Superior temporal gyrus (tissue), 1 donor: ENCODE measurements around the gene ANGPTL2.
A peak's percentile ranks its signal among the peaks of the same experiment; 100 is the strongest.

Experiments
- DNase-seq: peaks from one replicate; pipeline ENCODE4 v3.0.0-alpha.2; 2016; ENCODE audit errors: extremely low spot score

Gene ANGPTL2

DNA sequence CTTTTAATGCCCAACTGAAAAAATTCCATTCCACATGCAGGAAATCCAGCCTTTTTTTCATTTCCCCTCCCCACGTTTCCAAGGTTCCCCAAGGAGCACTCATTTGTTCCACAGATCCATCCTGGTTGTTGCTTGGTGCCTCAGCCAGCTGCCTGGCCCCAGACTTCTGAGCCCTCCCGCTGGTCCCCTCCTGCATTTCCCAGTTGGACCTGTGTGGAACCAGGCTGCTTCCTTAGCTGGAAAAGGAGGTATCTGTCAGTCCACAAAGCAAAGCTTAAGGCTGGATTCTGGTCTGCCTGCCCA, 44.8 kb downstream of the ANGPTL2 start:
- DNase-seq, result no peak

DNA sequence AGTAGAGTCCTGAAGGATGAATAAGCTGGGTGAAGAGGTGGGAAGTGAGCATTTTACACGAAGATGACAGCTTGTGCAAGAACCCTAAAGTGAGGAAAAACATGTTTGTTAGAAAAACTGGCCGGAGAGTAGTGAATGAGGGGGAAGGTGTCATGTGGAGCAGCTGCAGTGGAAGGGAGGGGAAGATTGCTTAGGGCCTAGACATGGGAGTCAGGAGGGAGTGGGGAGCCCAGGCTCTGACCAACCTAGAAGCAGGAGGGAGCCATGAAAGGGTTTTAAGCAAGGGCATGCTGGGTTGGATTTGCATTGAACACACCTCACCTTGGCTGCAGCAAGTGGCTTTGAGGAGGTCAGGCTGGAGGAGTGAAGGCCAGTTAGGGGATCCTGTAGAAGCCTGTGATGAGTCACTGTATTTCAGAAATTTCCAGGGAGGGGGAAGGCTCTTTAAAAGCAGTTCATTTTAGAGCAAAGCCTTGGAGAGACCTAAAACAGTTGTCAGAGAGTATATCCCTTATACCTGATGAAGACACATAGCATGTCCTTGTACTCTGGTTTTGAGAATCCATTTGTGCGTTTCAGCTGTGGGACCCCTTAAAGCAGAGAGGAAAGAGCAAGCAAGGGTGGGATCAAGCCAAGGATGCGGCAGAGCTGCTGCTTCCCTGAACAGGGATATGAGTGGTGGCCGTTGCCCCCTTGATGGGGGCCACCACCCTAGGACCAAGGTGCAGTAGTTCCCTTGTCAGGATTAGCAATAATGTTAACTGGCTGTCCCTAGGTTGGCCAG, 45.4 kb downstream of the ANGPTL2 start:
- DNase-seq, result no peak

DNA sequence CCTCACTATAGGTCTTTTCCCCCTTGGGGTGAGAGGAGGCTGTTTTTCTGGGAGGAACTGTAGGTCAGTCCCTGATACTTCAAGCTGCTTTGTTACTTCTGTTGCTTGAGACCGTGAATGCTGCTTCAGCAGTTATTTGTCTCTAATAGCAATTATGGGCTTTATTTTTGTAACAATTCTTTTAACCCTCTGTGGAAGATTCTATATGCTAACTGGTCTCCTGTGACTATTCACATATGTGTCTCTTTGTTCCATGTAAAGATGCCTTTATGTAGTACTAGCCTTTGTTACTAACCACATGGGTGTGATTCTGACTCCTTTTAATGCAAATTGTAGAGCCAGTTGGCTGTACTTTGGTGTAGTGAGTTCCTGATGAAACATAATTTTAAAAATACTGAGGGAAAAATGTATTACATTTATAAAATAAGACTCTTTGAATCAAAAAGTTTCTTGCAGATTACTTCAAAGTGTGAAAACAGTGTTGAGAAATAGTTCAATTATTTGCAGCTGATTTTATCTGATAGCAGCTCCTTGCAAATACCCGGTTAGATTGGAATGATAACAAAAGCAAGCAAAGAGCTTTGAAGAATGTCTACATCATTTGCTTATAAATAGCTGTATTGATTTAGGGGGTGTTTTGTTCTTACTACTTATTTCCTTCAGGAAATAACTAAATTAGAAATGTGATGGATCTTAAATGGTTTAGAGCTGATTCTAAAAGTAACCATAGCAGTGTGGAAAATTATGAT, 46.6 kb downstream of the ANGPTL2 start:
- peak; percentile 60 for DNase-seq

DNA sequence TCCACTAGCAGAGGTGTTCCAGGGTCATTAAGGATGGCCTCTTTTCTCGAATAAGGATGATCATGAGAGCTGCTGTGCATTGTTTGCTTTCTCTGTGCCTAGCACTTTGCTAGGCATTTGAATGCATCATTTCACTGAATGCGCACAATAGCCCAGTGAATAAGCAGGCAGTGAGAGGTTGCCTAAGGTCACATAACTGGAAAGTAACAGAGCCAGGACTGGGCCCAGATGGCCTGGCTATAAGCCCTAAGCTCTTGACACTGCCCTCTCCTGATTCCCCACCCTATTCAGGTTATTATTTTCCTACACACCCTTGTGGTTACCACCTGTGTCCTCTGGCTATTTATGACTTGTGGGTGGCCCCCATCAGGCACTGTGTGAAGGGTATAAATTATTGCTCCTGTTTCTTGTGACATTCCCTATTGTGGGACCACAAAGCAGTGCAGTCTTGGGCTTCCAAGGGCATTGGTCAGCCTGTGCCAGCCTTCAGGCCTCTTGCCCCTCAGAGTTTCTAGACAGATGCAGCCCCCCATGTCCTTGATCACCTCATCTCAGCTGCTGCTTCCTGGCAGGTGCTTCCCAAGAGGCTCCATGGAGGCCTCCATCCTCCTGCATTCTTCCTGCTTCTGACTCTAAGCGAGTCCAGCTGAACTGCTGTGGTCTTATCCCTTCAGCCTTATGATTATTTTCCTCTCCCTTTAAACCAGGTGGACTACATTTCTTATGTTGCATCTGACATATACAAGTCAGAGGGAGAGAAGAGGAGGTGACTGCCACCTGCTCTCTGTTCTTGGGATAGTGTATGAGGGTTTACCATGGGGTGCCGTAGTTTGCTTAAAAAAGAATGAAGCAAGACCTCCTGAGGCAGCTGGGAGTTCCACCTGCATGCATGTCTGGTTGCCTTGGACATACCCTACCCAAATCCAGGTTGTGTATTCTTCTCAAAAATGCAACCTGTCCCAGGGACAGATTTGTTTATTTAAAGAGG, 47.6 kb downstream of the ANGPTL2 start:
- peak; percentile 89 for DNase-seq

DNA sequence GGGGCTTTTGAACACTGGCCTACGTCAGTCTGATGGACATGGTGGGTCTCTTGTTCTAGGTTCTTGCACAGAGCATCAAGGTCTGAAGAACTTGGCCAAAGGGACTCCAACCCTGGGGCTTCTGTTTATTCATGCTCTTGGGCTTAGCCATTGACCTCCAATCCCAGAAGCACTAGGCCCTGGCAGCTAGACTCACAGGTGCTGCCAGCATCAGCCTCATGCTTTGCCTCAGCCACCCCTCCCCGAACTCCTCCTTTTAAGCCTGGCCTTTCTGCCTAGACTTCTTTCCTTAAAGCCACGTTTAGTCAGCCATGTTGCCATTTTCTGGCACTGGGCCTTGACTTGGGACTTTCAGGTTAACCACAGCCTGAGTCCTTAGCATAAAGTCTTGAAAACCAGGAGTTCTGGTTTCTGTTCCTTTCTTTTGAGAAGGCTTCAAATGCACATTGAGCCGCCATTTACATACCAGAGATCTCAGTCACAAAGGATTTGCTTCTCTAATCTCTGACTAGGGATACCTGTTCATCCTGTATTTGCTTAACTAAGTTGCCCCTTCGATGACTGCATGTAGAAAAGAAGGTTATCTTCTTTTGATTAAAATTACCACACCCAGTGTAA, 54.7 kb downstream of the ANGPTL2 start:
- no peak for DNase-seq

DNA sequence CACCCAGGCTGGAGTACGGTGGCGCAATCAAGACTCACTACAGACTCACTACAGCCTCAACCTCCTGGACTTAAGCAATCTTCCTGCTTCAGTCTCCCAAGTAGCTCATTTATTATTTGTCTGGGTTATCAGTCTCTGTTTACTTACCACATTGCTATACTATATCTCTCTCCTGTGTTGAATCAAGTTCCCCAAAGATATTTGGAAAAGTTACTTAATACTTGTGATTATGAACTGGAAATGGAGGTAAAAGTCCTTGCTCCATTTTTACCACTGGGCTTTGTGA, 55.6 kb downstream of the ANGPTL2 start:
- no peak for DNase-seq

DNA sequence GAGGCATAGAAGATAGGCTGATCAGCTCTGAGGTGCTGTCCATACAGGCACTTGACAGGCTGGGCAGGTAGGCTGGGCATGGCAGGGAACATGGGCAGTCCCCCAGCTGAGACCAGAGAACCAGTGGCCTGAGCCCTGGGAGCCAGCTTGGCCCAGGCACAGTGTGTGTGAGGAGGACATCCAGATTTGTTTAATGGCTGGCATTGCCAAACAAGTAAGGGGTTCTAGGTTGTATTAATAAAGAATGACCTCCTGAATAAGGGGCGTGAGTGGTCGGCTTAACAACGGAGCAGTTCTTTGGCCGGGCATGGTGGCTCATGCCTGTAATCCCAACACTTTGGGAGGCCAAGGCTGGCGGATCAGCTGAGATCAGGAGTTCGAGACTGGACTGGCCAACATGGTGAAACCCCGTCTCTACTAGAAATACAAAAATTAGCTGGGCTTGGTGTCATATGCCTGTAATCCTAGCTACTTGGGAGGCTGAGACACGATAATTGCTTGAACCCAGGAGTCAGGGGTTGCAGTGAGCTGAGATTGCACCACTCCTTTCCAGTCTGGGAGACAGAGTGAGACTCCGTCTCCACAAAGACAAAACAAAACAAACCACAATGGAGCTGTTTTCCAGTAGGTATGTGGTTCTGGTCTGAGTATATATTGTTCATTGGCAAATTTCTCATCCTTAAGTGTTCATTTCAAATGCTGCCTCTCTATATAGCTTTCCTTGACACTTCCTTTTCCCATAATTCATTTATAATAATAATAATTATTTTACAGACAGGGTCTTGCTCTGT, 56.2 kb downstream of the ANGPTL2 start:
- no peak for DNase-seq

DNA sequence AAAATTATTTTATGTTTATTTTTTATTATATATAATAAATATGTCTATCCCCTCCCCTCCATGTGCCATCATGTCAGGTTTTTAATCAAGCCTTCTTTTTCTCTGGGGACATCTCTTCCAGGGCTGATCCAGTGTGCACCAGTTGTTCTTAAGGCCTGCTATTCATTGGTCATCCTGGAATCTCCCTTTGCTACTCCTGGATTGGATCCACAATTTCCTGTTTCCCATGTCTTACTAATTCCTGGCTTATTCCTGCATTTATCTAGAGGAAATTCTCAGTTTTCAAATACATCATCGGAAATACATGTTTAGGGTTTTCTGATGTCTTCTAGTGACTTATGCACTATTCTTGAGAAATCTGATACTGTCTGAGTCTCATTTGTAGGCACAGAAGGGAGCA, 56.8 kb downstream of the ANGPTL2 start:
- no peak for DNase-seq

DNA sequence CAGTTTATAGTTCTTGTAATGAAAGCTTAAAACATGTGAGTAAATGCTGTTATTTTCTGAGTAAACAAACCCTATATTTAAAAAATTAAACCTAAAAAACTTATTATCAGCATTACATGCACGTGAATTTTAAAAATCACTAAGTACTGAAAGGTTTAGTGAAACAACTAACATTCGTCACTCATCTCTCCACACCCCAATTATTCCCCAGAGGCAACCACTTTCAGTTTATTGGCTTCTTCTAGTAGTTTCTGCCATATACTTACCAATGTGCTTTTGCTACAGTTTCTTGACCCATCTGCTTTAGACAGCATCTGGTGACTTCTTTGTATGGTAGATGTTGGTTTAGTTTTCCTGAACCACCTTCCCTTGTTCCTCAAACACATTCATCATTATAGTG, 58.1 kb downstream of the ANGPTL2 start:
- no peak for DNase-seq

DNA sequence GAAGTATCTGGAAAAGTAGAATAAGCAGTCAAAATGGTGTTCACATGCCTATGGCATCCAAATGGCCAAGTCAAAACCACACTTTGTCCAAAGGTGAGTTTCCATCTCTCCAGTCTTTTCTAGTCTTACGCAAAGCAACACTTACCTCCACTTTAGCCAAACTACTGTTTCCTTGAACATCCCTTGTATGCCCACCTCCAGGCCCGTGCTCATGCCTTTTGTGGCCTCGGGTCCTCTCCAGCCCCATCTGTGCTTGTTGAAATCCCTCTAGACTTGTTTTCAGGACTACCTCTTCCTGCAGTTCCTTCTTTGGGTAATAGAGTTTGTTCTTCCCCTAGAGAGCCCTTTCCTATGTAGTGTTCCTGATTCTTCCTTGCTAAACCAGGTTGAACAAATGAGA, 61.0 kb downstream of the ANGPTL2 start:
- DNase-seq, result no peak

DNA sequence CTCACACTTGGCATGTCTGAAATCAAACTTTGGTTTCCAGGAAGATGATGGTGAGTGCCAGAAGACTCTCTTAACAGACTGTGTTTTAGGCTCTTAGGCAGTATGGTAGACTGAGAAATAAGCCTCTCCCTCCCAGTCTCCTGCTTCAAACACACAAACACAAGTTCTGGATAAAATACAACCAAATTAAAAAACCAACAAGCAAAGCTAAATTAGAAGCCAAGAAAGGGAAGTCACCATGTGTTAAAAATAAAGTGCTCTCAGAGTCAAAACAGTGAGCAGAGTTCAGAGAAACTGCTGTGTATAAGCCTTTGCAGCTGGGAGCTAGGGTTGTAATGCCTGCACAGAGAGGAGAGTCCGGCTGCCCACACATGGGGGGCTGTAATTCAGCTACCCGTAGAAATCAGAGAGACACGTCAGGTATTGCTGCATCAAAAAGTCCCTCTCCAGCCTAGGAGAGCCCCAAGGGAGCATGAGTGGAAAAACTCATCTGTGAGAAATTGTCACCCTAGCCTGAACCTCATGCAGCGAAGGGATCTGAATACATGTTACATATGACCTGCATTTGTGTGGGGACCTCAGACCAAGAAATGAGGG, 62.6 kb downstream of the ANGPTL2 start:
- DNase-seq, result no peak

DNA sequence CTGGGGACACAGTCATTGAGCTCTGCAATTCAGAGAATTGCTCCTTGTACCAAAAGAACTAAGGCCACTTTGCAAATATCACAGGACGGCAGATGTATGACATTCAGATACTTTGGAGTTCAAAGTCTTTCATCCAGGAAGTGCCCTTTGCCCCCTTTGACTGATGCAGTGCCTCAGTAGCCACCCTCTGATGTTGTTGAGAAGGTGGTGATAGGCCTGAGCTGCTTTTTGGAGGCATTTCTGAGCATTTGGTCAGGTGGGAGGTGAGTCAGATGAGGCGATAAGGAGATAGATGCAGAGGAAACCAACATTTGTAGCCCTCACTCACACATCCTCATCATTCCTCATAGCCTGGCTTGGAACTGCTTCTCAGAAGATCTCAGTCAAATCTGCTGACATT, 63.4 kb downstream of the ANGPTL2 start:
- no peak for DNase-seq

DNA sequence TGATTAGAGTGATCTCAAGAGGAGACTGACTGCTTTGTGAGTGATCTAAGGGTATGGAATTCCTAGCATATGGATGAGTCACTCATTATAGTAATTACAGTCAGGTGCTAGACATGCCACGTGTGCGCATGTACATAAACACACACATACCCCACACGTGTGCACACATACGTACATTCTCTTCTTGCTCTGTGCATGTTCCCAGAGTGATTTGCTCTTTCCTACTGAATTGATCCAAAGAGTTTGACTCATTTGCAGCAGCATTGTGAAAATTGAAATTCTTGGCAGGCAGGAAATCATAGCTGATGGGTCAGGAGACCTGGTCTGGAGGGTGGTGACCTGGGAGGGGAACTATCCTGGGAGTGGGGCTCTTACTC, 63.8 kb downstream of the ANGPTL2 start:
- DNase-seq, result no peak

DNA sequence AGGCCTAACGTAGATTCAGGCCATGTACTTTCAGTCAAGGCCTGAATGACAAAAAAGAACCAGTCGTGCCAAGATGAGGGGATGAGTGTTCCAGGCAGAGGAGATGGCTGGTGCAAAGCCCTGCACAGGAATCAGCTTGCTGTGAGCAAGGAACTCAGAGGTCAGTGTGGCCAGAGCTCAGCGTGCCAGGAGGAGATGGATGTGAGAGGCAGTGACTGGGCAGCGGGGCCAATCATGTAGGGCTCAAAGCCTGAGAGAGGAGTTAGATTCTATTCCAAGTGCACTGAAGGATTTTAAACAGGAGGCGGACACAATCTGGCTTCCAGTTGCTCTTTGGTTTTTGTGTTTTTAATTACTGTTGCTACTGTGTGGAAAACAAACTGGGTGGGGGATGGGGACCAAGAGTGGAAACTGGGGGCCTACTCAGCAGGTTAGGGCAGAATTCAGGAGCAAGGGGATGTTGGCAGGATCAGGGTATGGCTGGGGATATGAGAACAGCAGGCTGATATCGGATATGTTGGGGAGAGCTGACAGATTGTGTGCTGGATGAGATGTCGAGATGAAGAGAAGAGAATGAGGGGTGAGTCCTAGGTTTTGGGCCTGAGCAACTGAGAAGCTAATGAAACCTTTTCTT, 64.3 kb downstream of the ANGPTL2 start:
- peak; percentile 73 for DNase-seq

DNA sequence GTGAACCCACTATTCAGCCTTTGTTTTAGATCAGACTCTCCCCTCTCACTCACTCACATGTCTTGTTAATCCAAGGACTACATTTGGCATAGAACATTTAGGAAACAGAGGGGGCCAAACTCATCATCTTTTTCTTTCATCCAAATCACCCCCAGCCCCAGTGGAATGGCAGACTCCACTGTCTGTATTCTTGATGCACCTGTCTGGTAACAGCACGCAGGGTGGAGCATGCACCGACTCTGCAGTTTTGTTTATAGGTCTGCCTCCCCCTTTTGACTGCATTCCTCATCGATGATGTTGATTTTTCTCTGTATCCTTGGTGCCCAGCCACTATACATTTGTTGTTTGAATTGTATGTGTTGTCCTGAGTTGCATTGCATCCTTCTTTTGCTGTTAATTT, 66.0 kb downstream of the ANGPTL2 start:
- no peak for DNase-seq

DNA sequence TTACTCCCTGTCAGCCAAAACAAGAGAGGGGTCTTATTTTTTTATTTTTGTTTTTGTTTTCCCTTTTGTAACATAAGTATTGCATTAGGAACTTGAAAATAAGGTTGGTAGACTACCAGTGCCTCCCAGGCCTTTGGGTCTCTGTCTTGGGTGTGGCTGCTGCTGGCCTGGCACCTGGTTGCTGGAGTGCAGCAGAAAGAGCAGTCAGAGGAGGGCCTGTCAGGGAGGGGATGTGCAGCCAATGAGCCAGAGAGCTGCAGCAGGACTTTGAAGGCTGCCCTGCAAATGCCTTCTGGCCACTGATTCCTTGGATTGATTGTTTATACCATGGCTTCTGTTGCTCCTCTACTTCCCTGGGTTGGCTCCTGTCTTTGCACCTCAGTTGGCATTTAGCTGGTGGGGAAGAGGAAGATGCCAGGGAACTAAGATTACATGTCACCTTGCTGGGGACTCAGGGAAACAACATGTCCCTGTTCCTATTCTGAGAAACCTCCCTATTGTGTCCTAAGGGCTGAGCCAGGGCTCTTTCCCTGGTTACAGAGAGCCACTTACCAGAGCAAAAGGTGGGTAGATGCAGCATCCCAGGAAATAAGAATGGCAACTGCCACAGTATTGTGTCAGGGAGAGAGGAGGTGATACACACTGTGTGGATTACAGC, 66.6 kb downstream of the ANGPTL2 start:
- DNase-seq, result no peak

DNA sequence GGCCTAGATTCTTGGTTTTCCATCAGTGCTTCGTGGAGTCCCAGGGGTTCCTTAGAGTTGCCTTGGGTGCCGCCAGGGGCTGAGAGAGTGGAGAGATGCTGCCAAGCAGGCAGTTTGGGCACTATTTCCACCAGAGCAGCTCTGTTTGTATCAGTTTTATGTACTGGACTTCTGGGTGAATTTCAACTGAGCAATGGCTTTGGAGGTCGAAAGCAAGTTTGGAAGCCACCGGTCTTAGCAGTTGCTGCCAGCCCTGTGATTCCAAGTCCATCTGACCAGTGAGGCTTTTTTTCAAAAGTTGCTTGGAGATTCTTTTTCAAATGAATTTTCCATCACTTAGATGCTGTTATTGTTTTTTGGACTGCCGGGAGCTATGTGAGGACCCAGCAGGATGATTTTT, 68.5 kb downstream of the ANGPTL2 start:
- no peak for DNase-seq

DNA sequence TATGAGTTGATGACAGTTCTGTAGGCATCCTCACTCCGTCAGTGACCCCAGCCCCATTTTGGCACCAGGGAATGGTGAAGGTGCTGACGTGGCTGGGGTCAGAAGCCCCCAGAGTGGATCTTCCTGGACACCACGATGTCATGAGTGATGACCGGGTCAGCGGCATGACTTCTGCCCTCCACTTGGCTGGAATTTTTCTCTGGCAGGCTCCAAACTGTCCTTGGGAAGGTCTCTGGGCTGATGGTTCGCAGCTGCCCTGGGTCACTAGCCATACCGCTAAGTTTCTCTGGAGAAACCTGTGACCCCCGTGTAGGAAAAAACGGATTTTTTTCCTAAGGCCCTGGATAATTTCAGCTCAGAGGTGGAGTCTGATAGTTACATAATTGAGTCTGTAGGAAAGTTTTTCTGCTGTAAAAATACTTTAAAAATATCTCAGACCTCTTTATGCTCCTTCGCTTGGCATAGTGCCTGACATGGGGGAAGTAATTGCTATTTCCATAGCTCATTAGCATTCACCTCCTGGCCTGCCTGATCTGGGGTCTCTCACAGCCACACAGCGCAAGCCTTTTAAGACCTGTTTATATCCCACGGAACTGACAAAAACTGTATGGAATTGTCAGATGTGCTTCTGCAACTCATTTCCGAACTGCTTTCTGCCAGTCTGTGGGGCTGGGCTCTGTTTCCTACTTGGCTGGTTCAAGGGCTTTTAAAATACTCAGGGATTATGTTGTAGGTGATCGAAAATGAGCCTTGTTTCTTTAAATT, 69.2 kb downstream of the ANGPTL2 start:
- no peak for DNase-seq

DNA sequence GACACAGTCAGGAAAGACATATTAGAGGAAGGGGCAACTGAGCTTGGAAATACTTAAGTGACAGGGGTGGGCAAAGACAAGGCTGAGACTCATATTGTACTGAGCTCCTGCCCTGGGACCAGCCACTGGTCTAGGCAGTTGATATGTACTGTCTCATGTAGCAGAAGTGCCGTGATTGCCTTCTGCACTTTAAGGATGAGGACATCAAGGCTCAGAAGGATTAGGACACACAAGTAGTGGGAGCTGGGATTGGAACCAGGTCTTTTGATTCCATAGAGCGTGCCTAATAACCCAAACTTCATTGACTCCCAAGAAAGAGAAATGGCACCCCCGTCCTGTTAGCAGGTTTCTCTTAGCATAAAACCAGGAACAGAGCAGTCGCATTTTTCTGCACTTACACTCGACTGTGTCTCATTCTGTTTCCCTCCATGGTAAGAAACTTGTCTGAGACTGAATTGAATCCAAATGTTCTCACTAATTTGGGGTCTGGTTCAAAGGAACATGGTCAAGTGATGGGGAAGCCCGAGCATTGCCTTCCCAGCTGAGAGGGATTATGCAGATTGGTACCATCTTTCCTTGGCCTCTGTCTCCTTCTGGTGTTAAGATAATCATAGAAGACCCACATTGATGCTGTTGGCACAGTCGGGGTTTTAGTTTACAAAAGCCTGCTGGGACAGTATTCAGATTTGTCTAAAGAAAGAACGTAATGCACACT, 70.4 kb downstream of the ANGPTL2 start:
- DNase-seq, result no peak
